Peyer's patch (tissue), 4 donors: ENCODE measurements around the gene PIK3R5.

ENCODE experiments used
- POLR2A ChIP-seq, 2 donors: fragments of 450-650 bp; IDR thresholded peaks; one replicate each; pipeline ENCODE4 v1.5.1; 2017; ENCODE audit warnings: antibody characterized with exemption in 2 of 2, mild to moderate bottlenecking in 2 of 2, moderate library complexity in 2 of 2
- TF ChIP-seq, protein P1 (sequence below), 6 experiments: fragments of 450-650 bp in 4 of 6; fragments of 200-600 bp in 2 of 6; sonication (generic) in 1 of 6; IDR thresholded peaks; one replicate each; pipeline ENCODE4 v1.5.1; 2017 to 2019; ENCODE audit warnings: antibody characterized with exemption in 6 of 6, mild to moderate bottlenecking in 3 of 6, moderate library complexity in 1 of 6

DNA sequence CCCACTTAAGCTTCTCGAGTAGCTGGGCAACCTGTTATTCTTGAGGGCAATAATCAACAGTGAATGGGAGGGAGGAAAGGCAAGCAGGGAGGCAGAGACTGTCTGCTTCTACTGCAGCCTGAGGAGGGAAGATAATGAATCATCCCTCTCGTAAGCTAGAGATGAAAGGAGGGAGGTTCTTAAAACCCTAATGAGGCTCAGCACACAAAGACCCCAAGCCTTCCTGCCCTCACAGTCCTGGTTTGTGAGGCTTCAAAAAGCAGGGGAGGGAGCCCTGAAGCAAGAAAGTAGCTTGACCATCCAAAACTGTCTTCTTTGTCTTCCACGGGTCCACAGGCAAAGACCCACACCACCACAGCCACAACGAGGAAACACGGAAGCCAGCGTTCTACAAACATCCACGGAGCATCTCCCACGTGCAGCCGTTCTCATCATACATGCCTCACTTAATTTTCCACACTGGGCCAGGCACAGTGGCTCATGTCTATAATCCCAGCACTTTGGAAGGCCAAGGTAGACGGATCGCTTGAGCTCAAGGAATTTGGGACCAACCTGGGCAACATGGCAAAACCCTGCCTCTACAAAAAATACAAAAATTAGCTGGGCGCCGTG is 1.8 kb downstream of the PIK3R5 start:
- TF ChIP-seq, protein P1, sequence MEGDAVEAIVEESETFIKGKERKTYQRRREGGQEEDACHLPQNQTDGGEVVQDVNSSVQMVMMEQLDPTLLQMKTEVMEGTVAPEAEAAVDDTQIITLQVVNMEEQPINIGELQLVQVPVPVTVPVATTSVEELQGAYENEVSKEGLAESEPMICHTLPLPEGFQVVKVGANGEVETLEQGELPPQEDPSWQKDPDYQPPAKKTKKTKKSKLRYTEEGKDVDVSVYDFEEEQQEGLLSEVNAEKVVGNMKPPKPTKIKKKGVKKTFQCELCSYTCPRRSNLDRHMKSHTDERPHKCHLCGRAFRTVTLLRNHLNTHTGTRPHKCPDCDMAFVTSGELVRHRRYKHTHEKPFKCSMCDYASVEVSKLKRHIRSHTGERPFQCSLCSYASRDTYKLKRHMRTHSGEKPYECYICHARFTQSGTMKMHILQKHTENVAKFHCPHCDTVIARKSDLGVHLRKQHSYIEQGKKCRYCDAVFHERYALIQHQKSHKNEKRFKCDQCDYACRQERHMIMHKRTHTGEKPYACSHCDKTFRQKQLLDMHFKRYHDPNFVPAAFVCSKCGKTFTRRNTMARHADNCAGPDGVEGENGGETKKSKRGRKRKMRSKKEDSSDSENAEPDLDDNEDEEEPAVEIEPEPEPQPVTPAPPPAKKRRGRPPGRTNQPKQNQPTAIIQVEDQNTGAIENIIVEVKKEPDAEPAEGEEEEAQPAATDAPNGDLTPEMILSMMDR (IDR thresholded peaks at IDR 0.05) = no peak
- no peak for TF ChIP-seq POLR2A (IDR thresholded peaks at IDR 0.05)
